Loucy (cell line): Measurements from ENCODE around the gene TEX9.

Experiments
- EZH2phosphoT487 ChIP-seq: fragments of 200-600 bp; IDR thresholded peaks from 2 replicates; pipeline ENCODE4 v1.6.1; 2018; ENCODE audit warnings: antibody characterized with exemption, mild to moderate bottlenecking, moderate library complexity, borderline replicate concordance
- TF ChIP-seq, protein P1 (sequence below): fragments of 200-600 bp; sonication (generic); conservative IDR thresholded peaks from 2 replicates; pipeline ENCODE4 v1.5.1; 2014; ENCODE audit warnings: mild to moderate bottlenecking, antibody characterized with exemption, low read length

DNA sequence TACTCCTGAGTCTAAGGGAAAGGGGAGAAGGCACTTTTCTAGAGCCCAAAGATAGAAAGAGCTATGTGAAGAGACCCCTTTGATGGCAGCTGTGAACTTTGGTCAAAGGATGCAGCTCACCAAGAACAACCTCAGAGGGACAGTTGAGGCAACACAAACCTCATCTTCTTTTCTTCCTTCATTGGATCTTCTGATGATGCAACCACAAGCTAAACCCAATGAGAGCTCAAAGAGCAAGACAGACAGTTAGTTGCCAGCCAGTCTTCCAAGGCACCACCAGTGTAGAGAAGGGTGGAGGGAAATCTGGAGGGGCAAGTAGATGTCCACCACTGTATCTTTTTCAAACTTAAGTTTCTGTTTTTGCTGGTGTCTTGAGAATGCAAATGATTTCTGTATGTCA lies 110.1 kb downstream of the TEX9 start:
- TF ChIP-seq, protein P1, sequence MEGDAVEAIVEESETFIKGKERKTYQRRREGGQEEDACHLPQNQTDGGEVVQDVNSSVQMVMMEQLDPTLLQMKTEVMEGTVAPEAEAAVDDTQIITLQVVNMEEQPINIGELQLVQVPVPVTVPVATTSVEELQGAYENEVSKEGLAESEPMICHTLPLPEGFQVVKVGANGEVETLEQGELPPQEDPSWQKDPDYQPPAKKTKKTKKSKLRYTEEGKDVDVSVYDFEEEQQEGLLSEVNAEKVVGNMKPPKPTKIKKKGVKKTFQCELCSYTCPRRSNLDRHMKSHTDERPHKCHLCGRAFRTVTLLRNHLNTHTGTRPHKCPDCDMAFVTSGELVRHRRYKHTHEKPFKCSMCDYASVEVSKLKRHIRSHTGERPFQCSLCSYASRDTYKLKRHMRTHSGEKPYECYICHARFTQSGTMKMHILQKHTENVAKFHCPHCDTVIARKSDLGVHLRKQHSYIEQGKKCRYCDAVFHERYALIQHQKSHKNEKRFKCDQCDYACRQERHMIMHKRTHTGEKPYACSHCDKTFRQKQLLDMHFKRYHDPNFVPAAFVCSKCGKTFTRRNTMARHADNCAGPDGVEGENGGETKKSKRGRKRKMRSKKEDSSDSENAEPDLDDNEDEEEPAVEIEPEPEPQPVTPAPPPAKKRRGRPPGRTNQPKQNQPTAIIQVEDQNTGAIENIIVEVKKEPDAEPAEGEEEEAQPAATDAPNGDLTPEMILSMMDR = no peak
- no peak for TF ChIP-seq EZH2phosphoT487
